Activated CD8-positive, alpha-beta T cell treated with anti-CD3 and anti-CD28 coated beads for 36 hours (primary cell): ENCODE data around the gene TMEM240. TPM values are rescaled to one million over a fixed set of nuclear protein-coding genes. Genes with fewer than 3 reads are reported as not detected.

Experiments used
- ATAC-seq: fragments of 200-7000 bp; cut with Tn5 transposase; one replicate; pipeline ENCODE4 v1.10.0; 2021; ENCODE audit warnings: mild to moderate bottlenecking, moderate library complexity
- CTCF ChIA-PET: fragments of 350-600 bp; sonication (Branson Sonifier 250); formaldehyde crosslinking; loops from one replicate; lab custom pipeline; 2021; ENCODE audit warnings: antibody characterized with exemption; lab: Charles Lee
- POLR2A ChIA-PET: fragments of 350-600 bp; sonication (Branson Sonifier 250); formaldehyde crosslinking; loops from one replicate; lab custom pipeline; 2021; ENCODE audit warnings: antibody characterized with exemption; lab: Charles Lee
- DNase-seq: peaks from one replicate; pipeline ENCODE4 v3.0.0-alpha.2; 2020
- H3K27ac Mint-ChIP-seq: one replicate; pipeline ENCODE4 v1.8.0; 2021; ENCODE audit warnings: mild to moderate bottlenecking, mixed read lengths
- H3K27me3 Mint-ChIP-seq: one replicate; pipeline ENCODE4 v1.8.0; 2021; ENCODE audit warnings: mixed read lengths
- H3K36me3 Mint-ChIP-seq: one replicate; pipeline ENCODE4 v1.8.0; 2021; ENCODE audit warnings: low read depth, mixed read lengths
- H3K4me1 Mint-ChIP-seq: one replicate; pipeline ENCODE4 v1.8.0; 2021; ENCODE audit warnings: low read depth, mixed read lengths
- H3K4me3 Mint-ChIP-seq: one replicate; pipeline ENCODE4 v1.8.0; 2021; ENCODE audit warnings: mild to moderate bottlenecking, moderate library complexity, mixed read lengths
- H3K9me3 Mint-ChIP-seq: one replicate; pipeline ENCODE4 v1.8.0; 2021; ENCODE audit warnings: mixed read lengths
- intact Hi-C: fragments of 100-400 bp; cut with micrococcal nuclease; formaldehyde crosslinking; loops from one replicate; pipeline ENCODE4 v1.10.0; 2022
- total RNA-seq, 2 experiments: library from RNA; stranded (reverse); gene quantifications; one replicate each; pipeline ENCODE4 v1.2.3, GENCODE V29; 2021
- TF ChIP-seq, protein P1 (sequence below): fragments of 200-600 bp; IDR thresholded peaks from one replicate; pipeline ENCODE4 v1.8.0; 2022; ENCODE audit warnings: antibody characterized with exemption, mild to moderate bottlenecking

Gene TMEM240
- total RNA-seq, 2 experiments from 2014 or later: 0.45 to 0.74 TPM

DNA sequence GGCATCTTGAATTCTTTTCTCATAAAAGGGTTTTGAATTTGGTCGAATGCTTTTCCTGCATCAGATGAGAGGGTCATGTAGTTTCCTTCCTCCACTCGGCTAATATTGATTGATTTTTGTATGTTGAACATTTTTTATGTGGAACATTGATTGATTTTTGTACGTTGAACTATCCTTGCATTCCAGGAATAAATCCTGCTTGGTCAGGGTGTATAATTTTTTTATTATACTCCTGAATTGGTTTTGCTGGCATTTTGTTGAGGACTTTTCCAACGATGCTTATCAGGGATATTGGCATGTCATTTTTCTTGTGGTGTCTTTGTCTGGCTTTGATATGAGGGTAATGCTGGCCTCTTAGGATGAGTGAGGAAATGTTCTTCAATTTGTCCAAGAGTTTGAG lies 8.5 kb downstream of the TMEM240 start:
- TF ChIP-seq, protein P1, sequence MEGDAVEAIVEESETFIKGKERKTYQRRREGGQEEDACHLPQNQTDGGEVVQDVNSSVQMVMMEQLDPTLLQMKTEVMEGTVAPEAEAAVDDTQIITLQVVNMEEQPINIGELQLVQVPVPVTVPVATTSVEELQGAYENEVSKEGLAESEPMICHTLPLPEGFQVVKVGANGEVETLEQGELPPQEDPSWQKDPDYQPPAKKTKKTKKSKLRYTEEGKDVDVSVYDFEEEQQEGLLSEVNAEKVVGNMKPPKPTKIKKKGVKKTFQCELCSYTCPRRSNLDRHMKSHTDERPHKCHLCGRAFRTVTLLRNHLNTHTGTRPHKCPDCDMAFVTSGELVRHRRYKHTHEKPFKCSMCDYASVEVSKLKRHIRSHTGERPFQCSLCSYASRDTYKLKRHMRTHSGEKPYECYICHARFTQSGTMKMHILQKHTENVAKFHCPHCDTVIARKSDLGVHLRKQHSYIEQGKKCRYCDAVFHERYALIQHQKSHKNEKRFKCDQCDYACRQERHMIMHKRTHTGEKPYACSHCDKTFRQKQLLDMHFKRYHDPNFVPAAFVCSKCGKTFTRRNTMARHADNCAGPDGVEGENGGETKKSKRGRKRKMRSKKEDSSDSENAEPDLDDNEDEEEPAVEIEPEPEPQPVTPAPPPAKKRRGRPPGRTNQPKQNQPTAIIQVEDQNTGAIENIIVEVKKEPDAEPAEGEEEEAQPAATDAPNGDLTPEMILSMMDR: no peak
- intact Hi-C loops: no loop called here
- no peaks in the 10 kb centered on the region for H3K4me1 Mint-ChIP-seq
- peaks cover 5% of the 10 kb centered on the region for H3K9me3 Mint-ChIP-seq
- H3K27me3 Mint-ChIP-seq: no peaks in the 10 kb centered on the region
- ChIA-PET CTCF (no interaction called here), POLR2A (interaction anchor here (0.6 kb wide), 1 partner anchor 141 kb away, joined by 4 read pairs; no protein-coding TSS in a partner anchor)
- ATAC-seq (no peak), DNase-seq (no peak)
- peaks cover 27% of the 10 kb centered on the region for H3K36me3 Mint-ChIP-seq
- H3K27ac Mint-ChIP-seq: no peak overlapping the region
- H3K4me3 Mint-ChIP-seq: no peak overlapping the region

DNA sequence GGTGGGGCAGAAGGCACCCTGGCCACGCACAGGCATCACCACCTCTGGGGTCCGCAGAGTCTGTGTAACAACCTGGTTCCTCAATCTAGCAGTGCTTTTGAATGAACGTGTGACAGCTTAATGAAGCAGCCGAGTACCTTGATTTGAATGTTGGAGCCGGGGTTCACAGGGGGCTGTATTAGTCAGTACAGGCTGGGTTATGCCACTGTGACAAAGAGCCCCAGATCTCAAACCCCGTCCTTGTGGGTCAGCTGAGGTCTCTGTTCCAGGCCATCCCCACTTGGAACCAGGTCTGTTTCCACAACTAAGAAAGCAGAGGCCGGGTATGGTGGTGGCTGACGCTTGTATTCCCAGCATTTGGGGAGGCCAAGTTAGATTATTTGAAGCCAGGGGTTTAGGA lies 10.5 kb downstream of the TMEM240 start:
- TF ChIP-seq, protein P1: no peak
- H3K4me1 Mint-ChIP-seq: no peaks in the 10 kb centered on the region
- DNase-seq: no peak
- CTCF ChIA-PET: interaction anchor here (1.2 kb wide), 1 partner anchor 12 kb away, joined by 3 read pairs; no protein-coding TSS in a partner anchor
- no peak for ATAC-seq
- H3K27ac Mint-ChIP-seq: no peak overlapping the region
- H3K4me3 Mint-ChIP-seq: no peak overlapping the region
- POLR2A ChIA-PET: interaction anchor here (1.0 kb wide), 1 partner anchor 19 kb away, joined by 3 read pairs; the partner anchor contains the start of gene ATAD3A
- intact Hi-C loops: no loop called here
- no peaks in the 10 kb centered on the region for H3K27me3 Mint-ChIP-seq
- H3K9me3 Mint-ChIP-seq: peaks cover 5% of the 10 kb centered on the region
- peaks cover 33% of the 10 kb centered on the region for H3K36me3 Mint-ChIP-seq

DNA sequence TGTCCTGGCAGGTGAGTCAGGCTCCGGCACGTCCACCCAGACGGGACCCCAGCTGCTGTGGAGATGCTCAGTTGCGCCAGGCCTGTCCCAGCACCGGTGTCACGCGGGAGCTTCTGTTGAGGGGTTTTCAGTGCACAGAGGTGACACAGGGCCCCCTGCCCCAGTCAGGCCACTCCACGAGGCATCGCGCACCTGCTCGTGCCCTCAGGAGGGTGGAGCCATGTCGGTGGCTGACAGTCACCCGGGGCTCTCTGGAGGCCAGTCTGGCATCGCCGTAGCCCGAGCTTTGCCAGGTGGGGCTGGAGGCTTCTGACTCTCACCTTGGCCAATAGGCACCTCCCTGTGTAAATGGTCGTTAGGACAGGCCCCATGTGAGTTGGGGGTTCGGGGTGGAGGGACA lies 11.1 kb downstream of the TMEM240 start:
- Mint-ChIP-seq H3K27me3 (no peaks in the 10 kb centered on the region), H3K36me3 (peaks cover 33% of the 10 kb centered on the region), H3K4me3 (no peak overlapping the region), H3K27ac (no peak overlapping the region), H3K4me1 (no peaks in the 10 kb centered on the region), H3K9me3 (peaks cover 5% of the 10 kb centered on the region)
- ChIA-PET POLR2A (interaction anchor here (1.0 kb wide), 1 partner anchor 18 kb away, joined by 3 read pairs; the partner anchor contains the start of gene ATAD3A), CTCF (no interaction called here)
- DNase-seq: no peak
- intact Hi-C loops: no loop called here
- ATAC-seq: no peak
- TF ChIP-seq, protein P1: no peak

DNA sequence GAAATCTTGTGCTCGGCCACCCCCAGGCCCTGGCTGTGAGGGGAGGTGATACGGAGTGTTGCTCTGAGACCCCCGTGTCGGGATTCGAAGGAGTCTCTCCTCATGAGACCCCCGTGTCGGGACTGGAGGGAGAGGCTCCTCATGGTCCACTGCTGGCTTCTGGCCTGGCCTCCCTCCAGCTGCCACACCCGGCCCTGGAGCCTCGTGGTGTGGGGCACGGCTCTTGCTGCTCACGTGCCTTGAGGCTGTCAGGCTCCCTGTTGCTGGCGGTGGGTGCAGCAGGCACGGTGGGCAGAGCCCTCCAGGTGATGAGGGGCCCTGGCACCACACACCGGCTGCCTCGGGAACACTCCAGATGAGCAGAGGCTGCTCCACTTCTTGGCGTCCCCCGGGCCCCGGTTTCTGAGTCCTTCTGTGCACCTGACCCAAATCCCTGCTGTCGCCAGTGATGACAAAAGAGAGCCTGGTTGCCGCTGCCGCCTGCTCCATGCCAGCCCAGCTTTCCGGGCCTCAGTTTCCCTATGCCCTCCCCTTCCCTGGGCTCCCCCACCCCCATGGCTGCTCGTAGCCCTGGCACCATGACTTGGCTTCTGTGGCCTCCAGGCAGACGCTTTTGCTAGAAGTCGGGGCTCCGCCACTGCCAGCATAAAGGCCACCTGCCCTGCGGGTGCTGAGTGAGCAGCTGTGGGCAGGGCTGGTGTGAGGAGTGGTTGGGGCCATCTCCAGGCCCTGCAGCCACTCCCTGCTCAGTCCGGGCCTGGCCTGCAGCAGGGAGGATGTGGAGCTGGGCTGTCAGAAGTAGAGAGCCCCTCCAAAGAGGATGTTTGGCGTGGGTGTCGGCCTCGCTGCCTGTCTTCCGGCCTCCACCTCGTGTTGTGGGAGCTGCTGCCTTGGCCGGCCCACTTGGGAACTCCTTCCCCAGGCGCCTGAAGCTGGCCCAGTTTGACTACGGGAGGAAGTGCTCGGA lies 11.8 kb downstream of the TMEM240 start:
- POLR2A ChIA-PET: interaction anchor here (1.0 kb wide), 1 partner anchor 17 kb away, joined by 3 read pairs; the partner anchor contains the start of gene ATAD3A
- ATAC-seq: no peak
- Mint-ChIP-seq H3K4me1 (no peaks in the 10 kb centered on the region), H3K27me3 (no peaks in the 10 kb centered on the region), H3K4me3 (no peak overlapping the region), H3K36me3 (peaks cover 34% of the 10 kb centered on the region), H3K9me3 (peaks cover 5% of the 10 kb centered on the region), H3K27ac (no peak overlapping the region)
- CTCF ChIA-PET: no interaction called here
- TF ChIP-seq, protein P1: no peak
- intact Hi-C loops: no loop called here
- DNase-seq: no peak
